A549 (cell line): ENCODE data around the gene SELENOW. TPM values are rescaled to one million over a fixed set of nuclear protein-coding genes. Genes with fewer than 3 reads are reported as not detected.
A peak's percentile ranks its signal among the peaks of the same experiment; 100 is the strongest.
"Not testable (repeated sequence)": the region's sequence is repeated elsewhere in the genome, so short reads cannot be mapped to it uniquely, and the experiment has no call there.

Experiments
- ATAC-seq, 2 experiments: fragments of 200-7000 bp in 1 of 2; fragments of >200 bp in 1 of 2; cut with Nextera tagmentation in 1 of 2; cut with Tn5 transposase in 1 of 2; 3 replicates each; pipeline versions ENCODE4 v1.8.0 to v1.9.1; 2018 to 2020; ENCODE audit warnings: mild to moderate bottlenecking in 1 of 2, moderate library complexity in 1 of 2
- CTCF ChIA-PET: fragments of 300-600 bp; sonication (Branson Sonifier 250); formaldehyde crosslinking; extraction: SDS; loops from one replicate; lab custom pipeline; 2021; ENCODE audit warnings: antibody characterized with exemption, inconsistent platforms; lab: Yijun Ruan, JAX
- POLR2A ChIA-PET: fragments of 350-600 bp; formaldehyde crosslinking; extraction: SDS; loops from one replicate; lab custom pipeline; 2021; ENCODE audit warnings: antibody characterized with exemption, inconsistent platforms; lab: Yijun Ruan, JAX
- DNase-seq, 2 experiments: peaks; one replicate each; pipeline versions ENCODE4 v3.0.0 to v3.0.0-alpha.2; 2011 to 2016; ENCODE audit warnings: low read depth in 1 of 2, low spot score in 1 of 2
- FAIRE-seq: peaks from 2 replicates; lab custom pipeline; 2011; peaks lifted over from hg19 to GRCh38; lab: Jason Lieb, UNC
- H3K27ac ChIP-seq, 2 experiments: fragments of >200 bp; sonication (Bioruptor Twin); formaldehyde crosslinking; 3 replicates each; pipeline ENCODE4 v1.5.1; 2016 to 2017
- H3K4me1 ChIP-seq: fragments of >200 bp; sonication (Bioruptor Twin); formaldehyde crosslinking; 3 replicates; pipeline ENCODE4 v1.6.1; 2016
- H3K4me2 ChIP-seq: fragments of >200 bp; sonication (Bioruptor Twin); formaldehyde crosslinking; 3 replicates; pipeline ENCODE4 v1.6.1; 2016
- H3K4me3 ChIP-seq: fragments of >200 bp; sonication (Bioruptor Twin); formaldehyde crosslinking; 3 replicates; pipeline ENCODE4 v1.5.1; 2016
- H3K9me3 ChIP-seq: fragments of >200 bp; sonication (Bioruptor Twin); formaldehyde crosslinking; 3 replicates; pipeline ENCODE4 v1.6.1; 2016
- EHF ChIP-seq: fragments of 250-450 bp; sonication (Bioruptor Pico); IDR thresholded peaks from 2 replicates; pipeline ENCODE4 v1.5.0; 2020; ENCODE audit warnings: mild to moderate bottlenecking
- ESRRA ChIP-seq: fragments of 150-350 bp; IDR thresholded peaks from 2 replicates; pipeline ENCODE4 v1.6.1; 2014; ENCODE audit warnings: mild to moderate bottlenecking, low read length, borderline replicate concordance
- FOSB ChIP-seq: fragments of 250-450 bp; sonication (Bioruptor Pico); IDR thresholded peaks from 2 replicates; pipeline ENCODE4 v1.5.0; 2020; ENCODE audit warnings: mild to moderate bottlenecking, moderate library complexity
- GATA3 ChIP-seq: IDR thresholded peaks from 2 replicates; pipeline ENCODE4 v1.6.1; 2012; ENCODE audit warnings: borderline replicate concordance
- HOXB13 ChIP-seq: fragments of 250-450 bp; sonication (Bioruptor Pico); IDR thresholded peaks from 2 replicates; pipeline ENCODE4 v1.5.0; 2020; ENCODE audit warnings: low read depth, mild to moderate bottlenecking, moderate library complexity
- HOXB5 ChIP-seq: fragments of 250-450 bp; sonication (Bioruptor Pico); IDR thresholded peaks from 2 replicates; pipeline ENCODE4 v1.5.0; 2020; ENCODE audit warnings: mild to moderate bottlenecking, moderate library complexity
- JUN ChIP-seq, 2 experiments: fragments of >200 bp; sonication (Bioruptor Twin); formaldehyde crosslinking; IDR thresholded peaks; 2 replicates in 1 of 2; 3 replicates in 1 of 2; pipeline ENCODE4 v1.6.1; 2016 to 2017
- KDM1A ChIP-seq: fragments of 200-600 bp; sonication (generic); IDR thresholded peaks from 2 replicates; pipeline ENCODE4 v1.6.1; 2016; ENCODE audit warnings: low read depth, mild to moderate bottlenecking
- MYC ChIP-seq: IDR thresholded peaks from 2 replicates; pipeline ENCODE4 v1.6.1; 2012; ENCODE audit warnings: mild to moderate bottlenecking, inconsistent platforms, low read length, improper control_type of control experiment, borderline replicate concordance
- NPAS2 ChIP-seq: fragments of 250-450 bp; sonication (Bioruptor Pico); IDR thresholded peaks from 2 replicates; pipeline ENCODE4 v1.8.0; 2022; ENCODE audit warnings: mild to moderate bottlenecking, moderate library complexity, borderline replicate concordance
- POLR2AphosphoS2 ChIP-seq: conservative IDR thresholded peaks from 2 replicates; pipeline ENCODE4 v1.6.1; 2012; ENCODE audit warnings: low read length, improper control_type of control experiment, inconsistent platforms
- RCOR1 ChIP-seq: fragments of 150-350 bp; IDR thresholded peaks from 2 replicates; pipeline ENCODE4 v1.6.1; 2014; ENCODE audit warnings: antibody characterized with exemption, low read length, low read depth
- RFX5 ChIP-seq: fragments of 450-650 bp; IDR thresholded peaks from 2 replicates; pipeline ENCODE4 v1.7.1; 2014; ENCODE audit warnings: antibody characterized with exemption, mild to moderate bottlenecking, moderate library complexity
- SREBF2 ChIP-seq: fragments of 450-650 bp; IDR thresholded peaks from 2 replicates; pipeline ENCODE4 v1.6.1; 2014; ENCODE audit warnings: mild to moderate bottlenecking, moderate library complexity
- TFCP2L1 ChIP-seq: fragments of 250-450 bp; sonication (Bioruptor Pico); IDR thresholded peaks from 2 replicates; pipeline ENCODE4 v1.5.0; 2021; ENCODE audit warnings: mild to moderate bottlenecking
- TP53 ChIP-seq: fragments of 250-450 bp; sonication (Bioruptor Pico); IDR thresholded peaks from 2 replicates; pipeline ENCODE4 v1.5.0; 2021; ENCODE audit warnings: mild to moderate bottlenecking, moderate library complexity
- USF2 ChIP-seq: fragments of 450-650 bp; IDR thresholded peaks from 2 replicates; pipeline ENCODE4 v1.6.1; 2014; ENCODE audit warnings: antibody characterized with exemption
- ZC3H11A ChIP-seq: fragments of 450-650 bp; IDR thresholded peaks from 2 replicates; pipeline ENCODE4 v1.6.1; 2014; ENCODE audit warnings: antibody characterized with exemption, mild to moderate bottlenecking
- ZFP36 ChIP-seq: fragments of 450-650 bp; IDR thresholded peaks from 2 replicates; pipeline ENCODE4 v1.6.1; 2014; ENCODE audit warnings: borderline replicate concordance; ENCODE audit not compliant: partially characterized antibody
- ZSCAN20 ChIP-seq: fragments of 250-450 bp; sonication (Bioruptor Pico); IDR thresholded peaks from 2 replicates; pipeline ENCODE4 v1.8.0; 2022; ENCODE audit warnings: mild to moderate bottlenecking, moderate library complexity
- WGBS: methylation state at CpG from one replicate; pipeline ENCODE4 v1.1.6; 2017; ENCODE audit errors: missing lambda C conversion rate; 5-methylcytosine and 5-hydroxymethylcytosine counted together
- polyA plus RNA-seq, 4 experiments: library from polyadenylated mRNA; depleted of rRNA in 3 of 4; stranded (reverse); fragments of >200 nt; fragmentation: RNase III in 1 of 4; extraction: RNeasy Plus Mini Kit Qiagen cat#74134 plus additional on column Dnase treatment in 1 of 4; gene quantifications; 2 replicates in 3 of 4; 3 replicates in 1 of 4; pipeline ENCODE4 v1.2.3, GENCODE V29; 2011 to 2017
- TF ChIP-seq, protein P1 (sequence below): fragments of 200-600 bp; sonication (generic); IDR thresholded peaks from 2 replicates; pipeline ENCODE4 v1.6.1; 2016; ENCODE audit warnings: antibody characterized with exemption, mild to moderate bottlenecking, moderate library complexity
- TF ChIP-seq, protein P2 (sequence below): IDR thresholded peaks from 2 replicates; pipeline ENCODE4 v1.6.1; 2012
- TF ChIP-seq, protein P3 (sequence below): IDR thresholded peaks from 2 replicates; pipeline ENCODE4 v1.6.1; 2012; ENCODE audit warnings: low read depth, borderline replicate concordance
- TF ChIP-seq, protein P4 (sequence below): fragments of 150-350 bp; IDR thresholded peaks from 2 replicates; pipeline ENCODE4 v1.6.1; 2014; ENCODE audit warnings: low read depth, mild to moderate bottlenecking, low read length

Gene SELENOW
- polyA plus RNA-seq, 2 of the 4 experiments (the other 2 are of a cell fraction): 114 to 155 TPM

DNA sequence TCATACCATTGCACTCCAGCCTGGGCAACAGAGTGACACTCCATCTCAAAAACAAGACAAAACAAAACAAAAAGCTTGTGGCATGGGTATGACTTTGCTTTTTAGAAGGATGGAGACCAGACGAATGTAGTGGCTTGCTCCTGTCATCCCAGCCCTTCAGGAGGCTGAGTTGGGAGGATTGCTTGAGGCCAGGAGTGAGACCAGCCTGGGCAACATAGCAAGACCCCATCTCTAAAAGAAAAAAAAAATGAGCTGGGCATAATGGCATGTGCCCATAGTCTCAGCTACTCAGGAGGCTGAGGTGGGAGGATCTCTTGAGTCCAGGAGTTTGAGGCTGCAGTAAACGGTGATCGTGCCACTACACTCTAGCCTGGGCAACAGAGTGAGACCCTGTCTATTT, 16.4 kb upstream of the SELENOW start:
- WGBS: 86% methylated on average over 3 of the region's 3 CpGs
- TF ChIP-seq ZC3H11A (no peak), GATA3 (no peak), MYC (no peak), HOXB5 (CRISPR knock-in tag) (no peak), NPAS2 (CRISPR knock-in tag) (no peak), FOSB (CRISPR knock-in tag) (no peak), SREBF2 (no peak)
- TF ChIP-seq, protein P1, sequence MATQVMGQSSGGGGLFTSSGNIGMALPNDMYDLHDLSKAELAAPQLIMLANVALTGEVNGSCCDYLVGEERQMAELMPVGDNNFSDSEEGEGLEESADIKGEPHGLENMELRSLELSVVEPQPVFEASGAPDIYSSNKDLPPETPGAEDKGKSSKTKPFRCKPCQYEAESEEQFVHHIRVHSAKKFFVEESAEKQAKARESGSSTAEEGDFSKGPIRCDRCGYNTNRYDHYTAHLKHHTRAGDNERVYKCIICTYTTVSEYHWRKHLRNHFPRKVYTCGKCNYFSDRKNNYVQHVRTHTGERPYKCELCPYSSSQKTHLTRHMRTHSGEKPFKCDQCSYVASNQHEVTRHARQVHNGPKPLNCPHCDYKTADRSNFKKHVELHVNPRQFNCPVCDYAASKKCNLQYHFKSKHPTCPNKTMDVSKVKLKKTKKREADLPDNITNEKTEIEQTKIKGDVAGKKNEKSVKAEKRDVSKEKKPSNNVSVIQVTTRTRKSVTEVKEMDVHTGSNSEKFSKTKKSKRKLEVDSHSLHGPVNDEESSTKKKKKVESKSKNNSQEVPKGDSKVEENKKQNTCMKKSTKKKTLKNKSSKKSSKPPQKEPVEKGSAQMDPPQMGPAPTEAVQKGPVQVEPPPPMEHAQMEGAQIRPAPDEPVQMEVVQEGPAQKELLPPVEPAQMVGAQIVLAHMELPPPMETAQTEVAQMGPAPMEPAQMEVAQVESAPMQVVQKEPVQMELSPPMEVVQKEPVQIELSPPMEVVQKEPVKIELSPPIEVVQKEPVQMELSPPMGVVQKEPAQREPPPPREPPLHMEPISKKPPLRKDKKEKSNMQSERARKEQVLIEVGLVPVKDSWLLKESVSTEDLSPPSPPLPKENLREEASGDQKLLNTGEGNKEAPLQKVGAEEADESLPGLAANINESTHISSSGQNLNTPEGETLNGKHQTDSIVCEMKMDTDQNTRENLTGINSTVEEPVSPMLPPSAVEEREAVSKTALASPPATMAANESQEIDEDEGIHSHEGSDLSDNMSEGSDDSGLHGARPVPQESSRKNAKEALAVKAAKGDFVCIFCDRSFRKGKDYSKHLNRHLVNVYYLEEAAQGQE: no peak
- TF ChIP-seq, protein P2, sequence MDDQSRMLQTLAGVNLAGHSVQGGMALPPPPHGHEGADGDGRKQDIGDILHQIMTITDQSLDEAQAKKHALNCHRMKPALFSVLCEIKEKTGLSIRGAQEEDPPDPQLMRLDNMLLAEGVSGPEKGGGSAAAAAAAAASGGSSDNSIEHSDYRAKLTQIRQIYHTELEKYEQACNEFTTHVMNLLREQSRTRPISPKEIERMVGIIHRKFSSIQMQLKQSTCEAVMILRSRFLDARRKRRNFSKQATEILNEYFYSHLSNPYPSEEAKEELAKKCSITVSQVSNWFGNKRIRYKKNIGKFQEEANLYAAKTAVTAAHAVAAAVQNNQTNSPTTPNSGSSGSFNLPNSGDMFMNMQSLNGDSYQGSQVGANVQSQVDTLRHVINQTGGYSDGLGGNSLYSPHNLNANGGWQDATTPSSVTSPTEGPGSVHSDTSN: no peak
- ChIA-PET CTCF (interaction anchor here (1.3 to 42.0 kb wide), 4 partner anchors 10 to 54 kb away, joined by 3 to 1389 read pairs (median 74); partner anchors contain the start of genes EHD2 and NOP53), POLR2A (interaction anchor here (1.0 kb wide), 1 partner anchor 16 kb away, joined by 3 read pairs; no protein-coding TSS in a partner anchor)
- DNase-seq (no peak), ATAC-seq (no peak), FAIRE-seq (no peak)
- Histone ChIP-seq H3K27ac (no peak overlapping the region), H3K9me3 (no peaks in the 10 kb centered on the region), H3K4me2 (no peak overlapping the region), H3K4me1 (no peaks in the 10 kb centered on the region; the same call in 2 of the 3 replicates), H3K4me3 (no peak overlapping the region)

DNA sequence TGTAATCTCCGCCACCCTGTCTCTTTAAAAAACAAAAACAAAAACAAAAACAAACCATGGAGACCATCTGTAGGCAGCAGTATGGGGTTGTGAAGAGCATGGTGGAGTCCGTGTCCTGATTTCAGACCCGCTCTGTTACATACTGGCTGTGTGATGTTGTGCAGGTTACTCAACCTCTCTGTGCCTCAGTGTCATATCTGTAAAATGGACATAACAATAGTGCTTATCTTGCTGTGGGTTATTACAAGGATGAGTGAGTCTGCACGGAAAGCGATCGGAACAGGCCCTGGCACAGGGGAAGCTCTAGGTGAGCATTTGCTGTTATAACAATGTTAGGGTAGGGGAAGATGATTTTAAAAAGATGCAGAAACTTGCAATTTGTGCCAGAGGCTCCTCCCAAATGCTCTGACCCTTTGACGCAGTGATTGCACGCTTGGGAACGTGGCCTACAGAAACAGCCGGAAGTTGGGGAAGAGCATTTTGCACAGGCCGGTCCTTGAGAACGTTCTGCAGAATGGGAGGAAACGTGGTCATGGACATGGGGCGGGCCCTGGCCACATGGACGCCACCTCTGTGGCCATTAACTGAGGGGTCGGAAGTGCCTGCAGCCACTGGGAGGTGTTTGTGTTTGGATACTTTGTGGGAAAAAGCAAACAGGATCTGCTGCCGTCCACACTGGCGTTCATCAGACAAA, 15.7 kb upstream of the SELENOW start:
- no peak for DNase-seq
- no peak for FAIRE-seq
- ATAC-seq: 0 out of 6 replicates have a peak, but pooled peaks of 1 of the 2 experiments have one; percentile 14
- no peak overlapping the region for H3K4me3 ChIP-seq
- no peaks in the 10 kb centered on the region for H3K9me3 ChIP-seq
- TF ChIP-seq ZSCAN20 (no peak), HOXB13 (CRISPR knock-in tag) (no peak), RFX5 (no peak), RCOR1 (no peak), USF2 (no peak), JUN (IDR thresholded peaks at IDR 0.05) (no peak; a peak in 1 of 5 replicates), TP53 (no peak), POLR2AphosphoS2 (peak; percentile 89), TFCP2L1 (no peak), MYC (no peak), ZFP36 (peak; percentile 80), KDM1A (peak; percentile 81; the same call in 1 of the 2 replicates), ESRRA (no peak), EHF (no peak)
- TF ChIP-seq, protein P3, sequence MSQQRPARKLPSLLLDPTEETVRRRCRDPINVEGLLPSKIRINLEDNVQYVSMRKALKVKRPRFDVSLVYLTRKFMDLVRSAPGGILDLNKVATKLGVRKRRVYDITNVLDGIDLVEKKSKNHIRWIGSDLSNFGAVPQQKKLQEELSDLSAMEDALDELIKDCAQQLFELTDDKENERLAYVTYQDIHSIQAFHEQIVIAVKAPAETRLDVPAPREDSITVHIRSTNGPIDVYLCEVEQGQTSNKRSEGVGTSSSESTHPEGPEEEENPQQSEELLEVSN: no peak
- TF ChIP-seq, protein P4, sequence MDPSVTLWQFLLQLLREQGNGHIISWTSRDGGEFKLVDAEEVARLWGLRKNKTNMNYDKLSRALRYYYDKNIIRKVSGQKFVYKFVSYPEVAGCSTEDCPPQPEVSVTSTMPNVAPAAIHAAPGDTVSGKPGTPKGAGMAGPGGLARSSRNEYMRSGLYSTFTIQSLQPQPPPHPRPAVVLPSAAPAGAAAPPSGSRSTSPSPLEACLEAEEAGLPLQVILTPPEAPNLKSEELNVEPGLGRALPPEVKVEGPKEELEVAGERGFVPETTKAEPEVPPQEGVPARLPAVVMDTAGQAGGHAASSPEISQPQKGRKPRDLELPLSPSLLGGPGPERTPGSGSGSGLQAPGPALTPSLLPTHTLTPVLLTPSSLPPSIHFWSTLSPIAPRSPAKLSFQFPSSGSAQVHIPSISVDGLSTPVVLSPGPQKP: no peak
- no peak overlapping the region for H3K4me2 ChIP-seq
- no peaks in the 10 kb centered on the region; the same call in 2 of the 3 replicates for H3K4me1 ChIP-seq
- no peak overlapping the region for H3K27ac ChIP-seq
- ChIA-PET CTCF (interaction anchor here (1.3 to 42.0 kb wide), 4 partner anchors 11 to 55 kb away, joined by 5 to 1389 read pairs (median 139); partner anchors contain the start of genes EHD2 and NOP53), POLR2A (interaction anchor here (1.0 kb wide), 1 partner anchor 17 kb away, joined by 3 read pairs; no protein-coding TSS in a partner anchor)
- WGBS: 87% methylated on average over 18 of the region's 18 CpGs

GRCh38 chr19:47764705-47765104, 13.8 kb upstream of the SELENOW start:
- not testable (repeated sequence) for ATAC-seq, H3K9me3 ChIP-seq, DNase-seq, H3K4me3 ChIP-seq, FAIRE-seq, H3K4me2 ChIP-seq, H3K4me1 ChIP-seq, H3K27ac ChIP-seq
- CTCF ChIA-PET: interaction anchor here (0.6 to 7.6 kb wide), 21 partner anchors 12 to 331 kb away, joined by 3 to 145 read pairs (median 7); partner anchors contain the start of genes EHD2, NOP53 and SELENOW
- POLR2A ChIA-PET: interaction anchor here (0.6 kb wide), 1 partner anchor 26 kb away, joined by 5 read pairs; no protein-coding TSS in a partner anchor
- WGBS: 77% methylated on average over 3 of the region's 3 CpGs
